GM19023 (cell line): ENCODE results near the gene ANKRD33B.
"Not testable (repeated sequence)": the region's sequence is repeated elsewhere in the genome, so short reads cannot be mapped to it uniquely, and the experiment has no call there.

Source experiments
- ATAC-seq: cut with Tn5 transposase; IDR thresholded peaks from one replicate; pipeline ENCODE4 v1.9.1; 2021; ENCODE audit warnings: mild to moderate bottlenecking, moderate library complexity; ENCODE audit not compliant: unreplicated experiment

The ANKRD33B gene

DNA sequence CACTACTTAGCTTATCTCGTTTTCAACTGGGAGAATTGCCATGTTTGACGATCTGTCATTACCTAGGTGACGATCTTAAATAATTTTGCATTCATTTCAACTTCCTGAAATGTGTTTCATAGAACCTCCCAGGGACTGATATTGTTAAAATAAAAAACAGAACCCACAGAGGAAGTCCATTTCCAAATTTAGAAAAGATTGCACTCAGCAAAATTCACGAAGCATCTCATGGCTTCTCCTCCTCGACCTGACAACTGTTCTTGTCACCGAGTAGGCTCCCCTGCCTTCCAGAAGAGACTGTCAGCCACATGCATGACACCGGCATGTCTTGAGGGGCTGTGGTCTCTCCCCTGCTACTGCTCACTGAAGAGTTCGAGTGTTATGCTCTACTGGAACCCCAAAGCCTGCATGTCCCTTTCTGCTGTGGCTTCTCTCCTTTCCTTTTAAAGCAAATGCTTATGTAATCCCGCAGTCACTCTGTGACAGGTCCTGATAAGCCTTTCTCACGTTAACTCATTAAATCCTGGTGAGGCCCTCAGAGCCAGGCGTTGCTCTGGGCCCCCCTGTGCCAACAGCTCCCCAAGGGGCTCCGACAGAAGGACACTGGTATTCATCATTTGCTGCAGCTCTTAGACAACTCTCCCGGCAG lies 26.8 kb upstream of the ANKRD33B start:
- no peak for ATAC-seq

GRCh38 chr5:10537624-10538023 lies 26.2 kb upstream of the ANKRD33B start:
- no peak for ATAC-seq

DNA sequence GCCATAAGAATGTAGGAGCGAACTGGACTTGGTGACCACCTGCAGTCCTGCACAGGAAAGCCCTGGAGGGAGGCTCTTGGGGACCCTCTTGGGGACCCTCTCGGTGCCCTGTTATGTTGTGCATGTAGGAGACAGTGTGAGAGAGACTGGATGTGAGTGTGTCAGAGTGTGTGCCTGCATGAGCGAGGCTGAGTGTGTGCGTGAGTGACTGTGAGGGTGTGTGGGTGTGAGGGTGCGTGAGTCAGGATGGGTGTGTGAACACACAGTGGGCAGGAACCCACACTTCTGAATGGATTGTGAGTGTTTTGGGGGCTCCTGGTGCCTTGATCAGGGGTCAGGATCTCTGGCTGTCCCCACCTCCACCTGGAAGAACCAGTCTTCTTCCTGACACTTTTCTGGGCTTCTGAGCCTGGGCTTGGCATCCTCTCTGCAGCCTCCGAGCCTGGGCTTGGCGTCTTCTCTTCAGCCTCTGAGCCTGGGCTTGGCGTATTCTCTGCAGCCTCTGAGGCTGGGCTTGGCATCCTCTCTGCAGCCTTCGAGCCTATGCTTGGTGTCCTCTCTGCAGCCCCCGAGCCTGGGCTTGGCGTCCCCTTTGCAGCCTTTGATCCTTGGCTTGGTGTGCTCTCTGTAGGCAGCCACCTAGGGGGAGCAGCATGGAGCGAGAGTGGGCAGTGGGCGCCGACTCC lies 25.6 kb upstream of the ANKRD33B start:
- no peak for ATAC-seq

- no peak for ATAC-seq
Measured at GRCh38 chr5:10538789-10539686, 24.8 kb upstream of the ANKRD33B start.

GRCh38 chr5:10539687-10539998 lies 24.2 kb upstream of the ANKRD33B start:
- ATAC-seq: no peak

GRCh38 chr5:10540036-10540544 lies 23.8 kb upstream of the ANKRD33B start:
- ATAC-seq: no peak

- no peak for ATAC-seq
Measured at GRCh38 chr5:10540951-10541646, 22.8 kb upstream of the ANKRD33B start.

- ATAC-seq: no peak
Measured at GRCh38 chr5:10542055-10542550, 21.8 kb upstream of the ANKRD33B start.

DNA sequence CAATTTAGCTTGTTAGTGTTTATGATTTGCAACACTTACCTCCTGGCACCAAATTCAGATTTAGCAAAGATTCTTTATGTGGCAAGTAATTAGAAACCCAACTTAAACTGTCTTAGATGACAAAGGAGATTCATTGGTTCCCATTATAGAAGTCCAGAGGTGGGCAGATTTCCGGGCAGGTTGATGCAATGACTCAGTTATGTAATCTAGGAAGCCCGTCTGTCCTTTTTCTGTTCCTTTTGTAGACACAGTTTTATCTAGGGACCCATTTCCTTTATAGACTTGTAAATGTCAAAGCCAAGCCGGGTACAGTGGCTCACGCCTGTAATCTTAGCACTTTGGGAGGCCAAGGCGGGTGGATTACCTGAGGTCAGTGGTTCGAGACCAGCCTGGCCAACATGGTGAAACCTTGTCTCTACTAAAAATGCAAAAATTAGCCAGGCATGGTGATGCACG lies 20.3 kb upstream of the ANKRD33B start:
- no peak for ATAC-seq

- ATAC-seq: no peak
Measured at GRCh38 chr5:10545084-10545483, 18.8 kb upstream of the ANKRD33B start.

GRCh38 chr5:10546186-10546585 lies 17.7 kb upstream of the ANKRD33B start:
- ATAC-seq: no peak

DNA sequence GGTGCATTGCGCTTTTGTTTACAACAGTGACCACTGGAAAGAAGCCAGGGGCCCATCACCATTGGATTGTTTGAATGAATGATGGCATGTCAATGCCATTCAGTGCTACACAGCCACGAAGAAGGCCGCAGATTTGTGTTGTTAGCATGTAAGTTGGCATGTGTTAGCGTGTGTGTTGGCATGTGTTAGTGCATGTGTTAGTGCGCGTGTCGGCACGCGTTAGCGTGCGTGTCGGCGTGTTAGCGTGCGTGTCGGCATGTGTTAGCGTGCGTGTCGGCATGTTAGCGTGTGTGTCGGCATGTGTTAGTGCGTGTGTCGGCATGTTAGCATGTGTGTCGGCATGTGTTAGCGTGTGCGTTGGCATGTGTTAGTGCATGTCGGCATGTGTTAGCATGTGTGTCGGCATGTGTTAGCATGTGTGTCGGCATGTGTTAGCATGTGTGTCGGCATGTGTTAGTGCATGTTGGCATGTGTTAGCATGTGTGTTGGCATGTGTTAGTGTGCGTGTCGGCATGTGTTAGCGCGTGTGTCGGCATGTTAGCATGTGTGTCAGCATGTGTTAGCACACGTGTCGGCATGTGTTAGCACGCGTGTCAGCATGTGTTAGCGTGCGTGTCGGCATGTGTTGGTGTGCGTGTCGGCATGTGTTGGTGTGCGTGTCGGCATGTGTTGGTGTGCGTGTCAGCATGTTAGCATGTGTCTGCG lies 15.3 kb upstream of the ANKRD33B start:
- ATAC-seq: no peak

- ATAC-seq: not testable (repeated sequence)
Measured at GRCh38 chr5:10549123-10549514, 14.8 kb upstream of the ANKRD33B start.

GRCh38 chr5:10550222-10550995 lies 13.5 kb upstream of the ANKRD33B start:
- ATAC-seq: no peak

DNA sequence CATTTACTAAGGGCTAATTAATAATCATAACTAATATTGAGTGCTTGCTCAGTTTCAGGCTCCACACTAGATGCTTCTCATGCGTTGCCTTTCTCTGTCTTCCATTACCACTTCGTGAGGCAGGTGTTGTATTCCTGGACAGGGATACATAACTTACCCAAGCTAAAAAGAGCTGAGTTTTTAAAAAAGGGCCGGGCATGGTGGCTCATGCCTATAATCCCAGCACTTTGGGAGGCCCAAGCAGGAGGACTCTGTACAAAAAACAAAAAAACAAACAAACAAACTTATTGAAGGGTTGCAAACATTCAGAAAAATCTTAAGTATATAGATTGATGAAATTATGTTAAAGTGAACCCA lies 12.1 kb upstream of the ANKRD33B start:
- ATAC-seq: no peak

DNA sequence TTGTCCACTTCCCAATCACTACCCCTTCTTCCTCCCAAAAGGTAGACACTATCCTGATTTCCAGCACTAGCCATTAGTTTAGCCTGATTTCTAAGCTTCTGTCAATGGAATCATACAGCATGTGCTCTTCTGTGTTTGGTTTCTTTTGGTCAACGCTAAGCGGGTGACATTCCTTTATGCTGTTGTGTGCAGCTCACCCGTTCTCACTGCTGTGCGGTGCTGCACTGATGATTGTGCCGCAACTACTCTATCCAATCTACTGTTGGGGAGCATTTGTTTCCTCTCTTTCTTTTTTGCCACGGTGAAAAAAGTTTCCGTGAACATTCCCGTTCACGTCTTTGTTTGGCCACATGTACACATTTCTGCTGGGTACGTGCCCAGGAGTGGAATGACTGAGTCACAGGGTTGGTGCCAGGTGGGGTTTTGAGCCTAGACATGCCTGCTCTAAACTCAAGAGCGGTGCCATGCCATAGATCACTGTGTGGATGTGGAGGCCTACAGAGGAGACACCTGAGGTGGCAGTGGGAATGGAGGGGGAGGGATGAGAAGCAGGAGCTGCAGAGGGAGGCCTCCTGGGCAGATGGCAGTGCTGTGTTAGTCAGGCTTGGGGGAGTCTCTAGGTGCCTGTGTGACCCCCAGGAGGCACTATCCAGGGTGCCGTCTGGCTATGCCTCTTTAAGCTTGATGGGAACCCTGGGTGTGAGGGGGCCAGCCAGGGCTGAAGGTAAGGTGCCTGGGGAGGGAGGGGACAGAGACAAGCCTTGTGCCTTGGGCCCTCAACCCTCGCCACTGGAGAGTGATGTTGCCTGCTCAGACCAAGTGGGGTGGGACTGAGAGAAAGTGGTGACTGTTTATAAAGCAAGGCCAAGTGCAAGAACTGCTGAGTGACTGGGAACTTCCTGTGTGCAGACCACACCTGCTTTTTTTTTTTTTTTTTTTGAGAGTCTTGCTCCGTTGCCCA lies 11.4 kb upstream of the ANKRD33B start:
- peak; percentile 63 for ATAC-seq

DNA sequence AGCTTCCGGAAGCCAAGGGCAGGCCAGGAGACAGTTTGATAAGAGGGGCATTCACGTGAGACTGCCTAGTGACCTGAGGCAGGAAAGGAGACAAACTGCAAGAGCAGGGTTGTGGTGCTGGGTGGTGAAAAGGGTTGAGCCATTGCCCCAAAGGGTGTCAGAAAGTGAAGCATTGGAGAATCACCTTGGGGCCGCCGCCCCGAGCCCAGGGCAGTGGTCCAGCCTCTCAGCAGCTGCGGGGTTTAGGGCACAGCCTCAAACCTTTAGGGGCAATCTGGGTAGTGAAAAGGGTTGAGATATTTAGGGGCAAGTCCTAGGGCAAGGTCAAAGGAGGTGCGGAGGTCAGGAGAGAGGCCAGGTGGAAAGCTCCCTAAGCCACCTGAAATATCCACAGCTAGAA lies 10.4 kb upstream of the ANKRD33B start:
- ATAC-seq: no peak

GRCh38 chr5:10555277-10555684 lies 8.6 kb upstream of the ANKRD33B start:
- ATAC-seq: no peak
